GM13976 (cell line): ENCODE results near the gene KRT84.
A peak's percentile ranks its signal among the peaks of the same experiment; 100 is the strongest.

Experiments
- DNase-seq: peaks from one replicate; pipeline ENCODE4 v3.0.0; 2012; ENCODE audit warnings: low spot score
- in situ Hi-C: fragments of 300-500 bp; cut with MboI; formaldehyde crosslinking; loops from one replicate; pipeline ENCODE4 v1.12.0; 2022; ENCODE audit warnings: low sequenced_read_pairs, mixed read lengths, inconsistent platforms; ENCODE audit not compliant: unreplicated experiment
- TF ChIP-seq, protein P1 (sequence below): IDR thresholded peaks from 2 replicates; pipeline ENCODE4 v1.5.1; 2012; ENCODE audit warnings: borderline replicate concordance, mild to moderate bottlenecking; ENCODE audit not compliant: insufficient read depth; ENCODE audit errors: extremely low read depth, missing control alignments, control extremely low read depth

Gene KRT84

DNA sequence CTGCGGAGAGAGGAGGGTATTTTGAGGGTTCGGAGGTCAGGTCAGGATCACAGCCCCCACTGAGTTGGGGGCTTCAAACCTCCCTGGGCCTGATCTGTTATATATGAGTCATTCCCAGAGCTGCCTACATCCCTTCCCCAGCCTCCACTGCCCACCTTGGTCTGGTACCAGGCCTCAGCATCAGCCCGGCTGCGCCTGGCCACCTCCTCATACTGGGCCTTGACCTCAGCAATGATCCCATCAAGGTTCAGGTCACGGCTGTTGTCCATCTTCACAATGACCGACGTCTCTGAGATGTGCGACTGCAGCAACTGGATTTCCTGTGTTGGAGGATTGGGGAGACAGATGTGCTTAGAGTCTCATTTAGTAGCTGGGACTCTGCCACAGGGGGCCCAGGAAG, 4.2 kb downstream of the KRT84 start:
- in situ Hi-C loops, result loop anchor here (10.0 kb wide), 1 partner anchor 494 kb away; no protein-coding TSS in a partner anchor
- TF ChIP-seq, protein P1, sequence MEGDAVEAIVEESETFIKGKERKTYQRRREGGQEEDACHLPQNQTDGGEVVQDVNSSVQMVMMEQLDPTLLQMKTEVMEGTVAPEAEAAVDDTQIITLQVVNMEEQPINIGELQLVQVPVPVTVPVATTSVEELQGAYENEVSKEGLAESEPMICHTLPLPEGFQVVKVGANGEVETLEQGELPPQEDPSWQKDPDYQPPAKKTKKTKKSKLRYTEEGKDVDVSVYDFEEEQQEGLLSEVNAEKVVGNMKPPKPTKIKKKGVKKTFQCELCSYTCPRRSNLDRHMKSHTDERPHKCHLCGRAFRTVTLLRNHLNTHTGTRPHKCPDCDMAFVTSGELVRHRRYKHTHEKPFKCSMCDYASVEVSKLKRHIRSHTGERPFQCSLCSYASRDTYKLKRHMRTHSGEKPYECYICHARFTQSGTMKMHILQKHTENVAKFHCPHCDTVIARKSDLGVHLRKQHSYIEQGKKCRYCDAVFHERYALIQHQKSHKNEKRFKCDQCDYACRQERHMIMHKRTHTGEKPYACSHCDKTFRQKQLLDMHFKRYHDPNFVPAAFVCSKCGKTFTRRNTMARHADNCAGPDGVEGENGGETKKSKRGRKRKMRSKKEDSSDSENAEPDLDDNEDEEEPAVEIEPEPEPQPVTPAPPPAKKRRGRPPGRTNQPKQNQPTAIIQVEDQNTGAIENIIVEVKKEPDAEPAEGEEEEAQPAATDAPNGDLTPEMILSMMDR, result no peak
- DNase-seq, result no peak

GRCh38 chr12:52380271-52380694, 5.2 kb downstream of the KRT84 start:
- no peak for DNase-seq
- in situ Hi-C loops, result loop anchor here (10.0 kb wide), 1 partner anchor 495 kb away; no protein-coding TSS in a partner anchor
- TF ChIP-seq, protein P1, result no peak

- DNase-seq, result no peak
- TF ChIP-seq, protein P1, result no peak
- in situ Hi-C loops, result no loop called here
Observed at GRCh38 chr12:52379536-52379935, 5.9 kb downstream of the KRT84 start.

DNA sequence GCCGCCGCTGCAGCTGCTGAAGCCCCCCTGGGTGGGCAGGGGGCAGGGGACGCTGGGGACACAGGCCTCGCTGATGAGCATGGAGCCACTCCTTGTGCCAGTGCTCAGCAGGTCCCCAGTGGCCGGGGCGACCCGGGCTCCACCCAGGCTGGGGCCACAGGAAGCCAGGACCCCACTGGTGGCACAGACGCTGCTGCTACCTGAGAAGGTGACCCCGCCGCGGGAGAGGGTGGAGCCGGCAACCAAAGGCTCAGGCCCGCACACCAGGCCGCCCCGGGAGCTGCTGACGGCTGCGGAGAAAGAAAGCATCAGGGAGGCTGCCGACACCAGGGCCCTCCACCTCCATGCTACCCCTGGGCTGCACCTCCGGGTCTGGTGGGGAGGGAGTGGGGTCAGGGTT, 7.4 kb downstream of the KRT84 start:
- in situ Hi-C loops, result no loop called here
- no peak for DNase-seq
- TF ChIP-seq, protein P1, result no peak

- TF ChIP-seq, protein P1, result no peak
- in situ Hi-C loops, result no loop called here
- no peak for DNase-seq
Observed at GRCh38 chr12:52377266-52377665, 8.2 kb downstream of the KRT84 start.

DNA sequence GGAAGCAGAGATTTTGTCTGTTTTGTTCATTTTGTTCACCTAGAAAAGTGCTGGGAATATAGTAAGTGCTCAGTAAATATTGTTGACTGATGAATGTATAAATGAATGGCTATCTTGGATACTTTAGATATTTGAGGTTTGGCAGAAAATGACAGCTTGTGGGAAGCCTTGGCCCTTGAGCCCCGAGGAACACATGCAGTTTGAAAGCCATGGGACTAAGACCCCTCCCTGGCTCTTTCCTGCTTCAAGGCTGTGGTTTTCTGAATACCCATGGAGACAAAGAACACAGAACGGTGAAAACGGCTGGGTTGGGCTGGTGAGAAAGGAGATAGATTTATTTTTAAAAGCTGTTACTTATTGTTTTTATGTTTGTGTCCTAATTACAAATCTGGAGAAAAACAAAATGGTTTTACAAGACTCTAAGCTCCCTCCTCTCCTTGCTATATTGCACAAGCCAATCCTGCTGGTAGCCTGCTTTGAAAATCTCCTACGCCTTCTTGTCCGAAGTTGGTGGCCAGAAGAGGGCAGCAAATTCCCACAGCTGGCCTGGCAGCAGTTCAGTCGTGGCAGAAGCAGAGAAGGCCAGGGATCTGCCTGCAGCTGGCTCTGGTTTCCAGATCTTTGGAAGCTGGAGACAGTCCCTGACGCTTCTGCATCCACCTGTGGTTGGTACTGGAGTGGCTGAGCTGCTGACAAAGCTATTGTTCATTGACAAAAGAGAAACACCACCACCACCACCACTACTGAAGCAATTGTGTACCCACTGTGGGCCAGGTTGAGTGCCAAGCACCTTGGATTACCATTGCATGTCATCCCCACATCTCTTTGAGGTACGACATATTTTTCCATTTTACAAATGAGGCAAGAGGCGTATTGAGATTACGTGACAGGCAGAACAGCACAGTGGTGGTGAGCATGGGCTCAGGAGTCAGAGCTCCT, 13.0 kb downstream of the KRT84 start:
- TF ChIP-seq, protein P1, result peak; percentile 74
- in situ Hi-C loops, result no loop called here
- DNase-seq, result peak; percentile 79
